GM18951 (cell line): ENCODE data around the gene NKD1.

Experiments used
- POLR2A ChIP-seq: IDR thresholded peaks from 4 replicates; pipeline ENCODE4 v1.6.1; 2011; ENCODE audit warnings: mild to moderate bottlenecking; ENCODE audit not compliant: insufficient read length, insufficient read depth; ENCODE audit errors: extremely low read depth
- in situ Hi-C: fragments of 300-500 bp; cut with MboI; formaldehyde crosslinking; loops from one replicate; pipeline ENCODE4 v1.12.0; 2022; ENCODE audit warnings: low sequenced_read_pairs, mixed read lengths, inconsistent platforms; ENCODE audit not compliant: unreplicated experiment

The NKD1 gene

DNA sequence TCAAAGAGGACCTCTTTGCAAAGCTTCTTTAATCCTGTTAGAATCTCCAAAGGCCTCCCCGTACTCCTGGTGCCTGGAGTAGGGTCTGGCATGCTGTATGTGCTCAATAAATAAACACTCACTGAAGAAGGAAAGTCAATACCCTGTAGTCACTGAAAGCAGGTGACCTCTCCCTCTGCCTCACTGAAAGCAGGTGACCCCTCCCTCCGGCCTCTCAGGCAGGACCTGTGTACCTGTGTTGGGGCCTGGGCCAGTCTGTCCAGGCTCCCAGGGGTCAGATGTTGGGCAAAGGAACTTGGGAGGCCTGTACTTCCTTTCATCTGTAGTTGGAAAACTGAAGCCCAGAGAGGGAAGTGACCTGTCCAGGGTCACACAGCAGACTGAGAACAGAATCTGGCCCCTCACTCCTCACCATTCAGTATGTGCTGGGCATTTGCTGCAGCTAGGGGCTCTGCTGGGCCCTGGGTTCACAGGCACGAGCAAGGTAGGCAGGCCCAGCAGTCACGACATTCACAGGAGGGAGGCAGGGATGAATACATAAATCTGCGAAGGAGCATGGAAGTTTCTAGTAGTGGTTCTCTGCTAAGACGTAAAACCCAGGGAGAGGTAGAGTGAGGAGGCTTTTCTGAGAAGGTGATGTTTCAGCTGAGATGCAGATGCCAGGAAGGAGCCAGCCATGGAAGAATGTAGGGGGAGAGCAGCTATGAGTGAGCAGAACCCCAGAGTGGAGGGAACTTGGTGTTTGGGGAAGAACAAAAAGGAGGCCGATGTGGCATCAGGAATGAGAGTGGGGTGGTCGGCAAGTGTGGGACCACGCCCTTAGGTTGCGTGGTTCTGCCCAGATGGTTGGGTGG lies 64.0 kb downstream of the NKD1 start:
- in situ Hi-C loops = no loop called here
- no peak for TF ChIP-seq POLR2A

DNA sequence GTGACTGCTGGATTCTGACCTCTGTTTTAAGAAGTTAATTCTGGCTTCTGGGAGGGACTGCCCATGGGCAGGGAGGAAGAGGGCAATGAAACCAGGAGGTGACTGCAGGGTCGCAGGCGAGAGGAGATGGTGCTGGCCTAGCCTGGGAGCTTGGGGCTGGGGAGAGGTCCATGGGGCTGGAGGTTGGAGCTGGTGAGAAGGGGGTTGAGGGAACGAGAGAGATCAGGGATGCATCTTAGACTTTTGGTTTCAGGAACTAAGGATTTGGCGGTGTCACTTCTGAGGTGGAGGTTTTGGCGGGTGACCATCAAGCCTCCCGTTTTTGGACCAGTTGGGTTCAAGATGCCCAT lies 64.6 kb downstream of the NKD1 start:
- in situ Hi-C loops = no loop called here
- no peak for TF ChIP-seq POLR2A

DNA sequence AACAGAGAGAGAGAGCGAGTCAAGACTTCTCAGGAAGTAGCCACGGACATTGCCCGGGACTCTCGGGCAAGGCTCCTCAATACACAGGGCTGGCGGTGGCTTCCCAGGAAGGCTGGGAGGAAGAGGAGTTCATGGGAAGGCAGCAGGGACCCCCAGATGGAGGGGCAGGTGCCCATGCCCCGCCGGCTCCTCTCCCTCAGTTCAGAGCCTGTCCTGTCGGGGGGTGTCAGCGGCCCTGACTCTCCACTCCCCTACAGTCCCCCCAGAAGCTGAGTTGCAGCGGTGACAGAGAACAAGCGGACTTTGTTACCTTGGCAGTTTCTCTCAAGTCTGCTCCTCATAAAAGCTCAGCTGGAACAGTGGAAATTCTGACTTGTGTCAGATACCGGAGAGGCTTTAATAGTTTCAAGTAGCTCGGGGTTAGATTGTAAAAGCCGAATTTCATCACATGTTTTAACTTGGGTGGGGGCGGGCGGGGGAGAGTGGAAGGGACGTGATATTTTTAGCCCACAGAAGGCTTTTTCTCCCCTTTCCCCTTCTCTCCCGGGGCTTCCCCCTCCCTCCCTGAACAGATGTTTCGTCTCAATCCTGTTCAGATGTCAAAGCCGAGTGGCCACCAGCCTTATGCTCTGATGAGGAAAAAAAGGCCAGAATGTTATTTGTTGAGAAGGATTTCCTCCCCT lies 65.2 kb downstream of the NKD1 start:
- in situ Hi-C loops = no loop called here
- TF ChIP-seq POLR2A = no peak

DNA sequence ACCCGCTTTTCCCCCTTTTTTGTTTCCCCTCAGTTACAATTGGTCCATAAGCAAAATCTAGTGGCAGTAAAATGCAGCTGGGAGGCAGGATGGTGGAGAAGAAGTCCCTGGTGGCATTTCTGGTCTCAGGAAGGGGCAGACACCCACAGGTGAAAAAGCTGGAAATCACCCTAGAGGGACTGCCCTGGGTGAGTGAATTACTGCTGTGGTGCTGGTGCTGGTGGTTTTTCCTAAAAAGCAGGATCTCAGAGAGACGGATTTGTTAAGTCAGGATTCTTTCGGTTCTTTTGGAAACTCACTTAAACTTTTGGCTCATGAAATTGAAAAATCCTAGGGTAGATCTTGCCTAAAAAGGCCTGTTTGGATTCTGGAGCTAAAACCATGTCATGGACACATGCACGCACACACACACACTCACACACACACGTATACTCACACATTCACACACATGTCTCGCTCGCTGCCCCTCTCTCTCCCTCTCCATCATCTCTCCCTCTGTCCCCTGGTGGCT lies 65.8 kb downstream of the NKD1 start:
- in situ Hi-C loops = no loop called here
- TF ChIP-seq POLR2A = no peak

DNA sequence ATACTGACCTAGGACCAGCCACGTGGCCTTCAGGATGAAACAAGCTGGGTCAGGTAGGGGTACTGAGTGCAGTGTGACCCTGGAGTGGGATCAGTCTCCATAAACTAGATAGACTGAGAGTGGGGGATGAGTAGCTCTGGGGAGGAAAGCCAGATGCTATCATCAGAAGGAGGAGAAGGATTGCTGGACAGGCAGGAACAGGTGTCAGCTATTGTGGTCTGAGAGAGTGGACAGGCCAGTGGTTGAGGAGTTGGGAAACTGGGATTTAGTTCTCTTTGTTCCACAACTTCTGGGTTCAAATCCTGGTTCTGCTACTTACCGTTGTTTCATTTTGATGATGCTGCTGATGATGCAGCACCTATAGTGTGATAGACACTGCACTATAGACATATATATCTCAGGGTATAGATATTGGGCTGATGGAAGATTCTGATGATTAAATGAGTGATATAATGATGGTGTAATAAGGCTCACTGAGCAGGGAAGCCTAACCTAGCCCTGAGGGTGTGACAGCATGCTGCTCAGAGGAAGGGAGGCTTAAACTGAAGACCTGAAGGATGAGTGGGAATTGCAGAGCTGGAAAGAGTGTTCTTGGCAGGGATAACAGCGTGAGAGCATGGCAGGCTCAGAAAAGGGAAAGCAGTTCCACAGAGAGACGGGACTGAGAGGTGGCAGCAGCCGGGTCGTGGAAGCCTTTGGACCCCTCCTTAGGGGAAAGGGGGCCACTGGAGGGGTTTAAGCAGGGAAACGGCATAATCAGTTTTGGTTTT lies 66.9 kb downstream of the NKD1 start:
- no peak for TF ChIP-seq POLR2A
- in situ Hi-C loops = no loop called here

DNA sequence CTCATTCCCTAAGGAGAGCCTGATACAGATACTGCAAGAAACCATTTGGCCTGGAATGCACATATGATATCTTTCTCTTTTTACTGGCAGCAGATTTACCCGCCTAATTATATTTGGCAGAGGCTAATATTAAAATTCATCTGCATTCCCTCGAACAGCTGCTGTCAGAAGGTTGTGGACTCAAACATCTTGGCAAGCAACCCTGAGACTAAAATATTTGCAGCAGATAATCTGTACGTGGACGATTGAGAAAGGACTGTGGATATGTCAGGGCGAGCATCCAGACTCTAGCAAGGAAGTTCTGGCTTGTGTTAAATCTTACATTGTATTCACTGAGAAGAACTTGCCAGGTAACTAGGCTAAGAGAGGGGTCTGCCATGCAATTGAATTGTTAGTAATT lies 67.7 kb downstream of the NKD1 start:
- TF ChIP-seq POLR2A = no peak
- in situ Hi-C loops = no loop called here

DNA sequence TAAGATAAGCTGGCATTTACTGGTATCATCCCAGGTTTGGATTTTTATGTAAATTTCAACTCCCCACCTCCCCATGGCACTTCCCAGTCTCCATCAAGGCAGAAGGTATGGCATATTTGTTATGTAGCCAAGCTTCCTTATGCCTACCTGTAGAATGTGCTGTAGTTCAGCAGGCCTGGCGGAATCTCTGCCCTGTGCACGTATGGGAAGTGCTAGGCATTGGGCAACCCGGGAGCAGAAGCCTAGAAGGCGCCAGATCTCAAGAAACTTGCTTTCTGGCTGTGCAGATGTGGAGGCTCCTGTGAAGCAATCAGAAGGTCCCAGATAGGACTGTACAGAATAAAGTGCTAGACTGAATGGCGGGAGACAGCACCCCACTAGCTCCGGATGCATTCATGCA lies 68.2 kb downstream of the NKD1 start:
- in situ Hi-C loops = no loop called here
- TF ChIP-seq POLR2A = no peak

DNA sequence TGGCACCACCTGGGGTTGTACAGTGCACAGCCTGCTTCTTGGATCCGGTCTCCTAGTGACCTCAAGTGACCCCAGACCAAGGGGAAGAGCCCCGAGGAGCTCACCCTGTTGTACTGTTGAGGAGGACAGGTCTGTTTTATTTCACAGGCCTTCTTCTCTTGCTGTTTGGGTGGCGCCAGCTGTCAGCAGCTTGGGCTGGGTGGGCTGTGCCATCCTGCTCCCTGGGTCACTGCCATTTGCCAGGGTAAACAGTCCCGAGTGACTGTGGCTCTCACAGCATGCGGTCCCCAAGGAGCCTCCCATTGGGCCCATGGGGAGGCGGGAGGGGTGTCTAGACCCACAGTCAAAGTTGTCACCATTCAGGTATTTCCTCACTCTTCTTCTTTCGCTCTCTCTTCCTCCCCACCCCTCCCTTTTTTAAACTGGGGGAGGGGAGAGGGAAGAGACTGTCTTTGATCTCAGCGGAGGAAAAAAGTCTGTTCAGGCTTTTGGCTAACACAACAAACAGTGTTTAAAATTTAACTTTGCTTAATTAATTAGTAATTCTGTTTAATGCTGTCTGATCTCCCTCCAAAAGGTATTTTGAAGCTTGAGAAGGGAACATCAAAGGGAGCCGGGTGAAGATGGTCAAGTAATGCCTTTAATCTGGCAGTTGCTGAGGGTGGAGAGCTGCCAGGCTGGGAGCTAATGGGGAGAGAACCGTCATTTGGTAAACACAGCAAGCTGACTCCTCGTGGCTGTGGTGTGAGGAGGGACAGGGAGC lies 68.9 kb downstream of the NKD1 start:
- in situ Hi-C loops = no loop called here
- TF ChIP-seq POLR2A = no peak

DNA sequence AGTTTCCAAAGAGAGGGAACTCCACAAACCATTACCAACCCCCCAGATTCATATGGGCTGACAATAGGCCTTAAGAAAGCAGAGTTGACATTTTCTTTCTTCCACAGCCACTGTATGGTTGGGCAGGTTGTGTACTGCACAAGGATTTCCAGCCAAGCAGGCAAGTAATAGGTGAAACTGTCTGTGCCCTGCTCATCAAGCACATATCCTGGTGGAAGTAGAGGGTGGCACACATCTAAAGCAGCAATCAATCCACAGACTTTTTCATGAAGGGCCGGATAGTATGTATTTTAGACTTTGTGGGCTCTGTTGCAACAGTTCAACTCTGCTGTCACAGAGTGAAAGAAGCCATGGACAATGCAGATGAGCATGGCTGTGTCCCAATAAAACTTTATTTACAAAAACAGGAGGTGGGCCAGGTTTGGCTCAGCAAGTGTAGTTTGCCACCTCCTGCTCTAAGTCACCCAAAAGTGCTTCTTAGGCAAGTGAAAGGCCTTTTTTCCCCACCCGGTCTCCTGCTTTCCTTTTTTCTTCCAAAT lies 69.5 kb downstream of the NKD1 start:
- TF ChIP-seq POLR2A = no peak
- in situ Hi-C loops = no loop called here

DNA sequence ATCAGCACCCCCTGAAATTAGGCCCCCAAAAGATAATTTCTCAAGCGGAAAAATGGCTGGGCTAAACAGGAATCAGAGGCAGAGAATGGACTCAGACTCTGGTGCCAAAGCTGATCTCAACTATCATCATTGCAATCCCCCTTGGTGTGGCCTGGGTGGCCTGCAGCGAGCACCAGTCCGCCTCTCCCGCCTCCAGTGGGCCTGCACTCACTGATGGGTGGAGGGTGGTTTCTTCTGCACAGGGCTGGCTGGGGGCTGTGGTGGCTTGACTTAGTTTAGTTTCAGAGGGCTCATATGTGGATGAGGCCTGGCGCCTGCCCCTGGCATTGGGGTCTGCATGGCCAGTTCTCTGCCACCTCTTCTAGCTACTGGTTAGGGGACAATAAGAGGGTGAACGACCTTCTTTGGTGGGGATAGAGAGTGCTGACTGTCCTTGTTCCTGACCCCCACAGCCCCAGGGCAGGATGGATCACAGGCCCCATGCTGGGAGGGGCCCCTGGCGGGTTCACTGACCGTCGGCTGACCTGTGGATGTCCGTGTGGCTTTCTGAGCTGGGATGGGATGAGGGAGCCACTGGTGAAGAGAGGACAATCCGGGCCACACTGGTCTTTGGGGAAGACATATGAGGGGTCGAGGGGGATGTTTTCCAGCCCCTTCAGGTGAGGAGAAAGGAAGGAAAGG lies 70.2 kb downstream of the NKD1 start:
- no peak for TF ChIP-seq POLR2A
- in situ Hi-C loops = no loop called here

DNA sequence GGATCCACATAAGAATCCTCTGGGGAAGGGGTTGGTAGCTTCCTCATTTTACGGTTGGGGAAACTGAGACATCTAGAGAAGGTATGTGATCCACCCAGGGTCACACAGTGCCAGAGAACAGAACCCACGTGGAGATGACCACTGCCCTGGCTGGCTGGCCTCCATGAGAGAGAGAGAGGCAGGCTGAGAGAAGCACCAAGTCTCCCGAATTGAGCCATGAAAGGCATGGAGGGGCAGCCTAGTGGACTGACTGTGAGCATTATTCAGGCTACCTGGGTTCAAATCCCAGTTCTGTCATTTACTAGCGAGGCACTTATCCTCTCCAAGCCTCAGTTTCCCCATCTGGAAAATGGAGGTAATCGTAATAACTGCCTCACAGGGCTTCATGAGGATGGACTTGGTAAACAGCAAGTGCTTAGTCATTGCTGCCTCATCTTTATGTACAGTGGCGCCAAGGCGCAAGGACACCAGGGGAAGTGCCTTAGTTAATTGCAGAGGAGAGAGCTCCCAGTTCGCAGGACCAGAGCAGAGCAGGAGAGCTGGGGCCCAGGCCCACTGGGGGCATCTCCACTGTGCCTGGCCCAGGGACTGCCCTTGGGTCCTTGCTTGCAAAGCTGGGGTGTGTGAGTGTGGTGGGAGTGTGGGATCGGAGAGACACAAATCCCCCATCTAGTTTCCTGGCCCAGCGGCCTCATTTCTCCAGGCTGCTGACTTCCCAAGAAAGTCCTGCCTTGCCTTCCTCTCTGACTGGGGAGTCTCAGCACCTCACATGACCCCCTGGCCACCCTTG lies 71.7 kb downstream of the NKD1 start:
- TF ChIP-seq POLR2A = no peak

DNA sequence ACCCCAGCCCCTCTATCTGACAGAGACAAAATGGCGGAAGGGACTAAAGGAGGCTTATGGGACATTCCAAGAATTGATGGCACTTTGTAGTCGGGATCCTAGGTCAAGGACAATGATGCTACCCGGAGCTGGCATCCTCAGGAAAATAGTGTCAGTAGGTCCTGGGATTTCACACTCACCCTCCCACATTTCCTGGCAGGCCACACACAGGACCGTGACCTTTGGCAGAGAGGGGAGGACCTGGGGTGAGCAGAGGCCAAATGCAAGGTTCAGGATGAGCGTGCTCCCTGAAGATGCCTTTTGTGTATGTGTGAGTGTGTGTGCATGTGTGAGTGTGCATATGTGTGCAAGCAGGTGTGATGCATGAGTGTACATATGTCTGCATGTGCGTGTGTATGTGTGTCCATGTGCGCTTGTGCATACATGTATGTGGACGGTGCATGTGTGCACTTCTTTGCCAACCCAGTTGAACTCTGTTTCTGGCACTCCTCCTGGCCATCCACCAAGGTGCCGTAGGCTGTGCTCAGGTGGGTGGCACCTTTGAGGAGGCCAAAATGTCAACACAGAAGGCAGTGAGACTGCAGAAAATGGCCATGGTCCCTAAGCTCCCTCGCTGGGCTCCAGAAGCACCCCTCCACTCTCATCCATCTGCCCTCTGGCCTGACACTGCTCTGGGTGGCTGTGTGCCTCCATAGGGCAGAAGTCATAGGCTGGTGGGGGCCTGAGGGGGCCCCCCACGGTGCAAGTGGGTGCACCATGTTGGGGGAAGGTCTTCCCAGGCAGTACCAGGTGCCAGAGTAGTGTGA lies 72.7 kb downstream of the NKD1 start:
- no peak for TF ChIP-seq POLR2A
- in situ Hi-C loops = no loop called here

More for the DNA sequence above, 71.7 kb downstream of the NKD1 start:
- in situ Hi-C loops = no loop called here
